Hepatocyte (in vitro differentiated cells): Measurements from ENCODE around the gene CRYBB3.

Experiments
- EZH2 ChIP-seq: fragments of 200-600 bp; sonication (generic); IDR thresholded peaks from 2 replicates; pipeline ENCODE4 v1.6.1; 2016; ENCODE audit warnings: antibody characterized with exemption, mild to moderate bottlenecking, borderline replicate concordance
- EZH2phosphoT487 ChIP-seq: fragments of 200-600 bp; sonication (generic); IDR thresholded peaks from one replicate; pipeline ENCODE4 v1.6.1; 2018; ENCODE audit warnings: antibody characterized with exemption, mild to moderate bottlenecking, low read depth, moderate library complexity; ENCODE audit not compliant: unreplicated experiment, severe bottlenecking
- TF ChIP-seq, protein P1 (sequence below): fragments of 200-600 bp; sonication (generic); IDR thresholded peaks from 2 replicates; pipeline ENCODE4 v1.5.1; 2016; ENCODE audit warnings: antibody characterized with exemption, mild to moderate bottlenecking; ENCODE audit not compliant: poor library complexity

DNA sequence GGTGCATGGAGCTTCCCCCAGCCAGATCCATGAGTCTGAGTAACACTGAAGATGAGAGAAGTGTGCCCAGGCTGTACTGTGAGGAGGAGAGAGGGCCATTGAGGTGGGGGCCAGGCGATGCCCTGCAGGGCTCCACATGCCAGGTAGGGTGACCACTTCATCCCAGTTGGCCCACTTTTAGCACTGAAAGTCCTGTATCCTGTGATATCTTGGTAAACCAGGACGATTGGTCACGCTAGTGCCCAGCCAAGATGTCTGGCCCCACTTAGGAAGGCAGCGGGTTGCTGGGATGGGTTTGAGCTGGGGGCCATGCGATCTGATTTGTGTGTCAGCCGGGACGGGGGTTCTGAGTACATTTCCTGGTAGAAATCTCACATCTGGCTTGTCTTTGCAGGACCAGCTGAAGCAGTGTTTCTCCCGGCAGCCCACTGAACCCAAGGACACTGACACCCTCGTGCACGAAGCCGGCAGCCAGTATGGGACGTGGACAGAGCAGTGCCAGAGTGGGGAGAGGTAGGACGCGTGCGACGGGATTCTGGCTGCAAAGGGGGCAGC is 29.2 kb upstream of the CRYBB3 start:
- TF ChIP-seq, protein P1, sequence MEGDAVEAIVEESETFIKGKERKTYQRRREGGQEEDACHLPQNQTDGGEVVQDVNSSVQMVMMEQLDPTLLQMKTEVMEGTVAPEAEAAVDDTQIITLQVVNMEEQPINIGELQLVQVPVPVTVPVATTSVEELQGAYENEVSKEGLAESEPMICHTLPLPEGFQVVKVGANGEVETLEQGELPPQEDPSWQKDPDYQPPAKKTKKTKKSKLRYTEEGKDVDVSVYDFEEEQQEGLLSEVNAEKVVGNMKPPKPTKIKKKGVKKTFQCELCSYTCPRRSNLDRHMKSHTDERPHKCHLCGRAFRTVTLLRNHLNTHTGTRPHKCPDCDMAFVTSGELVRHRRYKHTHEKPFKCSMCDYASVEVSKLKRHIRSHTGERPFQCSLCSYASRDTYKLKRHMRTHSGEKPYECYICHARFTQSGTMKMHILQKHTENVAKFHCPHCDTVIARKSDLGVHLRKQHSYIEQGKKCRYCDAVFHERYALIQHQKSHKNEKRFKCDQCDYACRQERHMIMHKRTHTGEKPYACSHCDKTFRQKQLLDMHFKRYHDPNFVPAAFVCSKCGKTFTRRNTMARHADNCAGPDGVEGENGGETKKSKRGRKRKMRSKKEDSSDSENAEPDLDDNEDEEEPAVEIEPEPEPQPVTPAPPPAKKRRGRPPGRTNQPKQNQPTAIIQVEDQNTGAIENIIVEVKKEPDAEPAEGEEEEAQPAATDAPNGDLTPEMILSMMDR: no peak
- TF ChIP-seq EZH2 (no peak), EZH2phosphoT487 (no peak)
